Measurements from ENCODE around the gene HELZ2.
A peak's percentile ranks its signal among the peaks of the same experiment; 100 is the strongest.
"Not testable (repeated sequence)": the region's sequence is repeated elsewhere in the genome, so short reads cannot be mapped to it uniquely, and the experiment has no call there.

HELZ2 gene

GRCh38 chr20:63578224-63579016 lies 4.4 kb upstream of the HELZ2 start:
- no peak for DNase-seq

GRCh38 chr20:63577317-63577894 lies 3.4 kb upstream of the HELZ2 start:
- DNase-seq: peak; percentile 15

GRCh38 chr20:63576311-63576710 lies 2.3 kb upstream of the HELZ2 start:
- DNase-seq: no peak

- DNase-seq: no peak
These were observed 1.0 kb upstream of the HELZ2 start for GRCh38 chr20:63574829-63575743.

- DNase-seq: no peak
These were observed 350 bp downstream of the HELZ2 start for GRCh38 chr20:63573647-63574131.

GRCh38 chr20:63572788-63573646 lies 1.0 kb downstream of the HELZ2 start:
- DNase-seq: no peak

- DNase-seq: no peak
These were observed 1.8 kb downstream of the HELZ2 start for GRCh38 chr20:63572071-63572787.

- DNase-seq: not testable (repeated sequence)
These were observed 3.0 kb downstream of the HELZ2 start for GRCh38 chr20:63571087-63571478.

- DNase-seq: no peak
These were observed 3.6 kb downstream of the HELZ2 start for GRCh38 chr20:63570281-63571086.

GRCh38 chr20:63568986-63569949 lies 4.8 kb downstream of the HELZ2 start:
- DNase-seq: no peak

GRCh38 chr20:63568170-63568981 lies 5.7 kb downstream of the HELZ2 start:
- DNase-seq: no peak

GRCh38 chr20:63567386-63568169 lies 6.5 kb downstream of the HELZ2 start:
- no peak for DNase-seq

GRCh38 chr20:63567136-63567385 lies 7.0 kb downstream of the HELZ2 start:
- DNase-seq: no peak

GRCh38 chr20:63566395-63567135 lies 7.5 kb downstream of the HELZ2 start:
- no peak for DNase-seq

GRCh38 chr20:63565699-63566335 lies 8.2 kb downstream of the HELZ2 start:
- no peak for DNase-seq

- DNase-seq: no peak
These were observed 8.9 kb downstream of the HELZ2 start for GRCh38 chr20:63565021-63565698.
